GM12878 (cell line): ENCODE data around the gene SPON2. TPM values are rescaled to one million over a fixed set of nuclear protein-coding genes. Genes with fewer than 3 reads are reported as not detected.
"Not testable (repeated sequence)": the region's sequence is repeated elsewhere in the genome, so short reads cannot be mapped to it uniquely, and the experiment has no call there.

ENCODE experiments used
- ATAC-seq: fragments of 200-7000 bp; cut with Tn5 transposase; 3 replicates; pipeline ENCODE4 v1.9.1; 2020; ENCODE audit warnings: mild to moderate bottlenecking, moderate library complexity
- BruUV-seq: library from RNA; stranded (reverse); fragments of 400-500 nt; replicated peaks from 2 replicates; lab custom pipeline; 2021; lab: Mats Ljungman, UMichigan
- CTCF ChIA-PET: fragments of 300-600 bp; sonication (Branson Sonifier 250); formaldehyde crosslinking; extraction: SDS; loops from one replicate; lab custom pipeline; 2021; ENCODE audit warnings: inconsistent platforms; lab: Yijun Ruan, JAX
- POLR2A ChIA-PET: fragments of 350-600 bp; formaldehyde crosslinking; extraction: SDS; loops from one replicate; lab custom pipeline; 2021; ENCODE audit warnings: inconsistent platforms; lab: Charles Lee
- RAD21 ChIA-PET: fragments of 300-600 bp; sonication (Branson Sonifier 250); formaldehyde crosslinking; loops from one replicate; lab custom pipeline; 2023; ENCODE audit warnings: antibody characterized with exemption; ENCODE audit not compliant: unreplicated experiment; lab: Charles Lee
- SMC1A ChIA-PET: fragments of 300-600 bp; sonication (Branson Sonifier 250); formaldehyde crosslinking; loops from one replicate; lab custom pipeline; 2023; ENCODE audit not compliant: unreplicated experiment, uncharacterized antibody; lab: Charles Lee
- DNase-seq: peaks from one replicate; pipeline ENCODE4 v3.0.0-alpha.2; 2011; ENCODE audit warnings: low read depth, low spot score
- FAIRE-seq: peaks from 3 replicates; lab custom pipeline; 2011; peaks lifted over from hg19 to GRCh38; lab: Jason Lieb, UNC
- H2AFZ ChIP-seq: 2 replicates; pipeline ENCODE4 v1.6.0; 2011; ENCODE audit warnings: low read depth, low read length, control low read depth; ENCODE audit not compliant: control insufficient read depth
- H3K27ac ChIP-seq: 2 replicates; pipeline ENCODE4 v1.5.1; 2011; ENCODE audit warnings: control low read depth; ENCODE audit not compliant: control insufficient read depth, insufficient read depth
- H3K27me3 ChIP-seq, 2 experiments: replicated peaks in 1 of 2; 2 replicates each; pipeline versions ENCODE4 v1.6.0 to v1.6.1; 2011; ENCODE audit warnings: low read length in 1 of 2; ENCODE audit not compliant: control insufficient read depth in 2 of 2, insufficient read depth in 2 of 2
- H3K36me3 ChIP-seq, 2 experiments: 2 replicates each; pipeline ENCODE4 v1.5.1; 2011; ENCODE audit warnings: low read length in 1 of 2; ENCODE audit not compliant: control insufficient read depth in 2 of 2, insufficient read depth in 2 of 2
- H3K4me1 ChIP-seq: 2 replicates; pipeline ENCODE4 v1.6.1; 2011; ENCODE audit warnings: mild to moderate bottlenecking, low read length, moderate library complexity, mixed read lengths; ENCODE audit not compliant: control insufficient read depth, insufficient read depth
- H3K4me2 ChIP-seq: 2 replicates; pipeline ENCODE4 v1.6.0; 2011; ENCODE audit warnings: control low read depth; ENCODE audit not compliant: control insufficient read depth, insufficient read depth
- H3K4me3 ChIP-seq: fragments of 200-600 bp; sonication (generic); 2 replicates; pipeline ENCODE4 v1.5.1; 2016
- H3K79me2 ChIP-seq: 2 replicates; pipeline ENCODE4 v1.6.0; 2011; ENCODE audit warnings: low read length; ENCODE audit not compliant: control insufficient read depth, insufficient read depth
- H3K9ac ChIP-seq: 2 replicates; pipeline ENCODE4 v1.8.0; 2011; ENCODE audit warnings: low read length, control low read depth, mixed read lengths; ENCODE audit not compliant: control insufficient read depth, insufficient read depth
- H3K9me3 ChIP-seq: replicated peaks from 3 replicates; pipeline ENCODE4 v1.5.1; 2011; ENCODE audit warnings: mild to moderate bottlenecking, low read length; ENCODE audit not compliant: control insufficient read depth, insufficient read depth
- H4K20me1 ChIP-seq: 2 replicates; pipeline ENCODE4 v1.6.0; 2011; ENCODE audit not compliant: control insufficient read depth, insufficient read depth
- IKZF2 ChIP-seq, 2 experiments: fragments of 450-650 bp; IDR thresholded peaks; 2 replicates each; pipeline ENCODE4 v1.6.1; 2017; ENCODE audit warnings: mild to moderate bottlenecking in 2 of 2, moderate library complexity in 2 of 2
- JUNB ChIP-seq: IDR thresholded peaks from 2 replicates; pipeline ENCODE4 v1.6.1; 2016; ENCODE audit warnings: antibody characterized with exemption, mild to moderate bottlenecking
- RCOR1 ChIP-seq: conservative IDR thresholded peaks from 2 replicates; pipeline ENCODE4 v1.6.1; 2012; ENCODE audit warnings: low read depth, low read length, improper control_type of control experiment
- SPI1 ChIP-seq: IDR thresholded peaks from 2 replicates; pipeline ENCODE4 v1.6.1; 2011; ENCODE audit warnings: low read depth, mild to moderate bottlenecking, low read length, moderate library complexity, borderline replicate concordance; ENCODE audit not compliant: insufficient read depth
- ZNF207 ChIP-seq: fragments of 450-650 bp; IDR thresholded peaks from 2 replicates; pipeline ENCODE4 v1.6.1; 2014; ENCODE audit warnings: antibody characterized with exemption, mild to moderate bottlenecking, borderline replicate concordance
- ZNF384 ChIP-seq: IDR thresholded peaks from 2 replicates; pipeline ENCODE4 v1.6.1; 2012; ENCODE audit warnings: low read depth, mild to moderate bottlenecking, low read length, improper control_type of control experiment, borderline replicate concordance
- WGBS: methylation state at CpG from one replicate; pipeline ENCODE4 v1.1.6; 2016; ENCODE audit warnings: low lambda C conversion rate; ENCODE audit not compliant: insufficient replicate concordance, insufficient coverage; ENCODE audit errors: missing lambda C conversion rate; 5-methylcytosine and 5-hydroxymethylcytosine counted together
- in situ Hi-C: fragments of 300-500 bp; cut with MboI; formaldehyde crosslinking; loops from 9 replicates; pipeline ENCODE4 v1.14.3; 2018; ENCODE audit warnings: mixed read lengths
- intact Hi-C: fragments of 100-400 bp; cut with micrococcal nuclease; formaldehyde crosslinking; loops from one replicate; pipeline ENCODE4 v1.14.2; 2022; ENCODE audit not compliant: unreplicated experiment
- polyA plus RNA-seq, 11 experiments: library from polyadenylated mRNA; depleted of rRNA in 4 of 11; unstranded in 6 of 11; stranded (reverse) in 5 of 11; fragments of >200 nt; fragmentation: Nextera tagmentation in 4 of 11; fragmentation: Illumina TruSeq in 1 of 11; extraction: Ambion mirVana in 4 of 11; extraction: Trizol in 1 of 11; gene quantifications; 1 replicate in 1 of 11; 2 replicates in 10 of 11; pipeline versions ENCODE4 v1.2.1 to v1.2.3, GENCODE V29; 2011 to 2016; ENCODE audit warnings: inconsistent platforms in 2 of 11, missing spikeins in 2 of 11, low read depth in 1 of 11
- total RNA-seq, 4 experiments: library from RNA; depleted of rRNA in 3 of 4; stranded (reverse); fragments of >200 nt in 3 of 4; fragmentation: Illumina TruSeq in 1 of 4; extraction: Trizol in 1 of 4; gene quantifications; 2 replicates each; pipeline versions ENCODE4 v1.2.1 to v1.2.3, GENCODE V29; 2013 to 2021
- TF ChIP-seq, protein P1 (sequence below): fragments of 450-650 bp; IDR thresholded peaks from 2 replicates; pipeline ENCODE4 v1.6.1; 2014; ENCODE audit warnings: mild to moderate bottlenecking
- TF ChIP-seq, protein P2 (sequence below): IDR thresholded peaks from 2 replicates; pipeline ENCODE4 v1.6.1; 2011; ENCODE audit warnings: borderline replicate concordance, low read depth, mild to moderate bottlenecking, moderate library complexity, mixed read lengths, low read length; ENCODE audit not compliant: insufficient read depth; ENCODE audit errors: extremely low read length

The SPON2 gene
- total and polyA plus RNA-seq, 10 of the 15 experiments (the other 5 are each of a cell fraction or from before 2014, with no cell fraction given), result 1.1 to 11.2 (median 7.3) TPM

DNA sequence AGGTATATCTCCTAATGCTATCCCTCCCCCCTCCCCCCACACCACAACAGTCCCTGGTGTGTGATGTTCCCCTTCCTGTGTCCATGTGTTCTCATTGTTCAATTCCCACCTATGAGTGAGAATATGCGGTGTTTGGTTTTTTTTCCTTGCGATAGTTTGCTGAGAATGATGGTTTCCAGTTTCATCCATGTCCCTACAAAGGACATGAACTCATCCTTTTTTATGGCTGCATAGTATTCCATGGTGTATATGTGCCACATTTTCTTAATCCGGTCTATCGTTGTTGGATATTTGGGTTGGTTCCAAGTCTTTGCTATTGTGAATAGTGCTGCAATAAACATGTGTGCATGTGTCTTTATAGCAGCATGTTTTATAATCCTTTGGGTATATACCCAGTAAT is 46.9 kb downstream of the SPON2 start:
- BruUV-seq, in situ Hi-C loops, H3K27ac ChIP-seq, H3K27me3 ChIP-seq, FAIRE-seq, H3K4me3 ChIP-seq, POLR2A ChIA-PET, H3K36me3 ChIP-seq, H3K4me2 ChIP-seq, H3K79me2 ChIP-seq, H2AFZ ChIP-seq, H3K9me3 ChIP-seq, RAD21 ChIA-PET, H4K20me1 ChIP-seq, DNase-seq, intact Hi-C loops, H3K9ac ChIP-seq, ATAC-seq, CTCF ChIA-PET, H3K4me1 ChIP-seq, SMC1A ChIA-PET: not testable (repeated sequence)
- WGBS, result 79% methylated on average over 4 of the region's 4 CpGs

DNA sequence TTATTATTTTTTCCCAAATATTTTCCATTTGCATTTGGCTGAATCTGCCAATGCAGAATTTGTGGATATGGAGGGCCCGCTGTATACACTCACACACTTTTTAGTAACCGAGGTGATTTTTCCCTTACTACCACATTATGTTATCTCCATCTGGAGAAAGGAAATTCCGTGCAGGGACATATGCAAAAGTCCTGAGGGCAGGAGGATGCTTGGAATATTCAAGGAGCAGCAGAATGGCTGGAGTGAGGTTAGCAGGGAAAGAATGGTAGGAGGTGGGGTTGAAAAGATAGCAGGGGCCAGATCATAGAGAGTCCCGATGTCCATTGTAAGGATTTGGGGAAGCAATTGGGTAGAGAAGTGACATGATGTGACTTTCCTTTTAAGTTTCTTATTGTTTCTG is 47.6 kb downstream of the SPON2 start:
- H3K9me3 ChIP-seq, result no peaks in the 10 kb centered on the region
- no peak for ATAC-seq
- TF ChIP-seq ZNF207, result no peak
- no peak for TF ChIP-seq IKZF2 (IDR thresholded peaks at IDR 0.05)
- TF ChIP-seq, protein P1, sequence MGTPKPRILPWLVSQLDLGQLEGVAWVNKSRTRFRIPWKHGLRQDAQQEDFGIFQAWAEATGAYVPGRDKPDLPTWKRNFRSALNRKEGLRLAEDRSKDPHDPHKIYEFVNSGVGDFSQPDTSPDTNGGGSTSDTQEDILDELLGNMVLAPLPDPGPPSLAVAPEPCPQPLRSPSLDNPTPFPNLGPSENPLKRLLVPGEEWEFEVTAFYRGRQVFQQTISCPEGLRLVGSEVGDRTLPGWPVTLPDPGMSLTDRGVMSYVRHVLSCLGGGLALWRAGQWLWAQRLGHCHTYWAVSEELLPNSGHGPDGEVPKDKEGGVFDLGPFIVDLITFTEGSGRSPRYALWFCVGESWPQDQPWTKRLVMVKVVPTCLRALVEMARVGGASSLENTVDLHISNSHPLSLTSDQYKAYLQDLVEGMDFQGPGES, result no peak
- TF ChIP-seq ZNF384, result no peak
- TF ChIP-seq, protein P2, sequence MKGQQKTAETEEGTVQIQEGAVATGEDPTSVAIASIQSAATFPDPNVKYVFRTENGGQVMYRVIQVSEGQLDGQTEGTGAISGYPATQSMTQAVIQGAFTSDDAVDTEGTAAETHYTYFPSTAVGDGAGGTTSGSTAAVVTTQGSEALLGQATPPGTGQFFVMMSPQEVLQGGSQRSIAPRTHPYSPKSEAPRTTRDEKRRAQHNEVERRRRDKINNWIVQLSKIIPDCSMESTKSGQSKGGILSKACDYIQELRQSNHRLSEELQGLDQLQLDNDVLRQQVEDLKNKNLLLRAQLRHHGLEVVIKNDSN, result no peak
- TF ChIP-seq SPI1, result no peak
- TF ChIP-seq JUNB, result no peak
- no peak for TF ChIP-seq RCOR1
- TF ChIP-seq, all 136 proteins: peak for 0
- ChIA-PET POLR2A (no interaction called here), RAD21 (no interaction called here), CTCF (no interaction called here), SMC1A (no interaction called here)
- Histone ChIP-seq H3K4me2 (no peak overlapping the region), H3K79me2 (no peaks in the 10 kb centered on the region), H3K4me1 (no peaks in the 10 kb centered on the region), H3K4me3 (no peak overlapping the region), H4K20me1 (no peaks in the 10 kb centered on the region), H3K36me3 (no peaks in the 10 kb centered on the region), H3K9ac (no peak overlapping the region), H3K27ac (no peak overlapping the region), H3K27me3 (no peaks in the 10 kb centered on the region; a peak in 1 of 4 replicates), H2AFZ (no peak overlapping the region)
- no peak for DNase-seq
- FAIRE-seq, result no peak
- 18% methylated on average over 4 of the region's 4 CpGs for WGBS
- in situ Hi-C loops (no loop called here), intact Hi-C loops (no loop called here)
- no TSS peak for BruUV-seq
